T47D (cell line): Measurements from ENCODE around the gene TATDN2.

Experiments used
- DNase-seq, 2 experiments: peaks; one replicate each; pipeline versions ENCODE4 v3.0.0 to v3.0.0-alpha.2; 2011 to 2012; ENCODE audit warnings: low read depth in 1 of 2, low spot score in 1 of 2
- JUND ChIP-seq: IDR thresholded peaks from 2 replicates; pipeline ENCODE4 v1.6.1; 2012; ENCODE audit warnings: low read depth
- in situ Hi-C: cut with HindIII; loops from 2 replicates; pipeline ENCODE4 v1.10.0; 2016; ENCODE audit warnings: low sequenced_read_pairs, low pct_unique_long_range_greater_than_20kb

Gene TATDN2

DNA sequence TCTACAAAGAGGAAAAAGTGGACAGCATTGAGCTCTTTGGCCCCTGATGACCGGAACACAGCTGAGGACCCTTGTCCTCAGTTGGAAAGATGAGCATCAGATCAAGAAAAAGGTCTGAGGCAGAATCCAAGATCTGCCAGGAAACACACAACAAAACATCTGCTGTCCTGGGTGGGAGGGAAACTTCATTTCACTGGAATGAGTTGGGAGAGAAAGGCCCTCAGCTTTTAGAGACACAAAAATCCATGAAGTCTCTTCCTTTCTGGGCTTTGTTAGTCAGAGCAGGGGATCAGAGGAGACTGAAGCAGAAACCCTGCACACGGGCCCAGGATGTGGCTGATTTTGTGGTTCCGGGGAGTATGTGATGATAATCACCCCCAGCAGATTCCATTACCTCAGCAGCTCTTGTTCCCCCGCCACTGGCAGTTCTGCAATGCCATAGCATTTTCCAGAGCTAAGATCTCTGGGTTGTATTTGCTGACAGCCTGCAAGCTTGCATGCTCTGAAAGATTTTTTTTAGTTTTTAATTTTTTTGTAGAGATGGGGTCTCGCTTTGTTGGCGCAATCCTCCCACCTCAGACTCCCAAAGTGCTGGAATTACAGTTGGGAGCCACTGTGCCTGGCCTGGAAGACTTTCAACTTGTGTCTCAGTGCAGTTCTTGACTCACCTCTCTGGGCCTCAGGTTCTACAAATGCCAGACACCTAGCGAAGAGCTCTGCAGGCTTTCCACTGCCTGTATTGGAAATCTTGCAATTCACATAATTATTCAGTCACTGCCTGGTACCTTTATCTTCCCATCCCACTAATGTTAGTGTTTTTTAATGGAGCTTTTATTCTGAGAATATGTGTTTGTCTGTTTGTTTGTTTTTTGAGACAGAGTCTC is 5.8 kb upstream of the TATDN2 start:
- no peak for TF ChIP-seq JUND
- in situ Hi-C loops: no loop called here
- no peak for DNase-seq

DNA sequence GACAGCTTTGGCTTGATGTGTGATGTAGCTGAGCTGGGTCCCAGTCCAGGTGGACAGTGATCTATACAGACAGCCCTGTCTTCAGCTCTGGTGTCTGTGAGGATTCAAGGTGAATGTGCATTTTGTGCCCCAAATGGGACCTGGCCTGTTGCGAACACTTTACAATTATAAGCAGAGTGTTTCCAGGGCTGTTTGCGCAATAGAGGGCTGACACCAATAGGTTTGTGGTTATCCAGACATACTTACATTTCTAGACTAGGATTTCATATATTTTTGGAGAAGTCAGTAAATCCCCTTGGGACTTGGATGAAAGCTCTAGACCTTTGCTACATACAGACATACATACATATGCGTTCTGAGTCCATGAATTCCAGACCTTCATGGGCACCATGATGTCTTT is 4.2 kb upstream of the TATDN2 start:
- in situ Hi-C loops: no loop called here
- no peak for TF ChIP-seq JUND
- no peak for DNase-seq

DNA sequence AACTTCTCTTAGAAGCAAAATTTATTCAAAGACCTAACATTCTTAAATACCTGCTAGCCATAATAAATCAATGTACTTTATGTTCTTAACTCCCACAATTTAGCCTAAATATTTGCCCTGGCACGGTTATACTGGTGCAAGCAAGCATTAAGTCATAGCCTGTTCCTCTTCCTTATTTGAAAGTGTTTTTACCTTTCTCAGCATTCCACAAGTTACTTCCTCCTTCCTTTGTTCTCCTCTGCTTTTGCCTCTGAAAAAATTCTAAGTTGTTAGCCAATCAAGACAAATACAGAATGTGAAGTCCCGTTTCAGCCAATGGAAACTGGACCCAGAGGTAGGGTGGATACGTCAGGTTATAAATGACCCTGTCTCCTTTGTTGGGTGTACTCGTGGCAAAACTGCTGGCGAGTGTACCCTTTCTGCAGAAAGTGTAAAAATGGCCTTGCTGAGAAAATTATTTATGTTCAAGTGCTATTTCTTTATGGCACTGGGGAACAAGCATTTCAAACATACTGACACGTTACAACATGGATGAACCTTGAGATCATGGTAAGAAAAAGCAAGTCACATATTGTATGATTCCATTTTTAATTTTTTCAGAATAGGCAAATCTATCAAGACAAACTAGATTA is 3.1 kb upstream of the TATDN2 start:
- TF ChIP-seq JUND: no peak
- DNase-seq: no peak
- in situ Hi-C loops: no loop called here

DNA sequence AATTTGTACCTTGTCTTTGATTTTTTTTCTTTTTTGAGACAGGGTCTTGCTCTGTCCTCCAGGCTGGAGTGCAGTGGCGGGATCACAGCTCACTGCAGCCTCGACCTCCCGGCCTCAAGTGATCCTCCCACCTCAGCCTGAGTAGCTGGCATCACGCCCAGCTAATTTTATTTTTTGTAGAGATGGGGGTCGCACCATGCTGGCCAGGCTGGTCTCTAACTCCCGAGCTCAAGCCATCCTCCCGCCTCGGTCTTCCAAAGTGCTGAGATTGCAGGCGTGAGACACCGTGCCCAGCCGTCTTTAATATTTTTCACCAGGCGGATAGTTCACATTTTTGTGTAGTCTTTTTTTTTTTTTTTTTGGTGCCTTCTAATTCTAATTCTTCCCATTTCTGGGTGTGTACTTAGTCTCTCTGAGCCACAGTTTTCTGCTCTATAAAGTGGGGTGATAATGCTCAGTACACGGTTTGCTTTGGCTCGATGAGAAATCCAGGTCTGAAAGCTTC is 528 bp upstream of the TATDN2 start:
- in situ Hi-C loops: no loop called here
- no peak for TF ChIP-seq JUND
- DNase-seq: no peak

DNA sequence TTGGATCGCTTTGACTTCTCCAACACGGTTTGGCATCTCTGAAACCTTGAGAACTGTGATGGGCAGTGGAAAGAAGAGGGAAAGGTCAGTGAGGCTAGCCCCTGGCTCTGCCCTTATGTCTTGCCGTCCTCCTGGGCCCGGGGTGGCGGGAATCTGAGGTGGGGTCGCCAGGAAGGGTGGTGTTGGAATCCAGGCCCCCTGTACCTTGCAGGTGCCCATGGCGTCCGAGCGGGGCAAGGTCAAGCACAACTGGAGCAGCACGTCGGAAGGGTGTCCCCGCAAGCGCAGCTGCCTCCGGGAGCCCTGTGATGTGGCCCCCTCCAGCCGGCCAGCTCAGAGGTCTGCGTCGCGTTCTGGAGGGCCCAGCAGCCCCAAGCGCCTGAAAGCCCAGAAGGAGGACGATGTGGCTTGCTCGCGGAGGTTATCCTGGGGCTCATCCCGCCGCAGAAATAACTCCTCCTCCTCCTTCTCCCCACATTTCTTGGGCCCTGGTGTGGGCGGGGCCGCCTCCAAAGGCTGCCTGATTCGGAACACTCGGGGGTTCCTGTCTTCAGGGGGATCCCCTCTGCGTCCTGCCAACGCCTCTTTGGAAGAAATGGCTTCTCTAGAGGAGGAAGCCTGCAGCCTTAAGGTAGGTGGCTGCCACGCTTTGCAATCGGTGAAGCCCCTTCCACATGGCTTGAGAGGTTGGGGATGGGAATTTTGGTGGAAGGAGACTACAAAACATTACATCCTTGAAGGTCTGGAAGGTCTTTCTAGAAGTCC is 907 bp downstream of the TATDN2 start:
- peak; percentile 9 to 35 for DNase-seq
- TF ChIP-seq JUND: no peak
- in situ Hi-C loops: no loop called here

DNA sequence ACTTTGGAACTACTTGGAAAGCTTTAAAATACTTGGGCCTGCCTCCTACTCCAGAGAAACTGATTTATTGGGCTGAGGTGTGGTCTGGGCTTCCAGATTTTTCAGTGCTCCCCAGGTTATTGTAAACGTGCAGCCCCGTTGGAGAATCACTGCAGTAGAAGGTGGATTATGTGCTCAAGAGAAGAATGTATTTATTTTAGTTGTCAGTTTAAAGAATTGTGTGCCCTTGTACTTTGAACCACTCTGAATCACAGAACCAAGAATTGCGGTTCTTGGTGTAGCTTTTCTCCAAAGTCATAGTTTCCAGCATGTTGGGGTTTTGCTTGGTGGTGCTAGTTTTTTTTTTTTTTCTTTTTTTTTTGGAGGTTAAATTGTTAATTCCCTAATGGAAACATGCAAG is 1.6 kb downstream of the TATDN2 start:
- DNase-seq: no peak
- TF ChIP-seq JUND: no peak
- in situ Hi-C loops: no loop called here

DNA sequence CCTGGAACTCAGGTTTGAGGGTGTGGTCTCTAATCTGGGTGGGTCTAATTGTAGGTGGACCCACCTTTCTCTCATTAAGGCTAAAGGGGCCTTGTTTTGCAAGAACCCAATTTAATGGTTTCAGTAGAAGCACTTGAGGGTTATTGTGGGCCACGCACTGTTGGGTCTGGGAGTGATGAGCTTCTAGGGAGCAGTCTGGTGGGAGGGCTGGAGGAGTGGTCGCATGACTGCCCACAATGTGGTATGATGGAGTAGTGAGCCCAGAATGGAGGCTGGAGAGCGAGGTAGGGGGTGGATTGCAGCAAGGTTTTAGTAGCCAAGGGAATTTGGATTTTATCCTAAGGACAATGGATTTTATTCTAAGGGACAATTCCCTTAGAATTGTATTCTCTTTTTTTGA is 2.7 kb downstream of the TATDN2 start:
- DNase-seq: no peak
- in situ Hi-C loops: no loop called here
- no peak for TF ChIP-seq JUND

DNA sequence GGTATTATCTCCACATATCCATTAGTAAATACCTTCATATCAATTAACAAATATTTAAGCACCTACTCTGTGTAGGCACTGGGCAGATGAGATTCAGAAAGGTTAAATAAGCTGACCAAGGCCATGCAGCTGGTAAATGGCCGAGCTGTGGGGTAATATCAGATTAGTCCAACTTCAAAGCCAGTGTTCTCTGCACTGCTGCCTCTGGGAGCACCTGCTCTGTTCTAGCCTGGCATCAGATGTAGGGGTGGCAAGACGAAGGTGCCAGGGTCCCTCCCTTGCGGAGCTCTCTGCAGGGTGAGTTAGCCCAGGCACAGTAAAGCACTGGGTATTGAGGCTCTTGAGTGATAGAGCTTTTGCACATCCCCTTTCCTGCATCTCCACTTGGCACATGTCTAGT is 5.5 kb downstream of the TATDN2 start:
- TF ChIP-seq JUND: no peak
- DNase-seq: no peak
- in situ Hi-C loops: no loop called here

DNA sequence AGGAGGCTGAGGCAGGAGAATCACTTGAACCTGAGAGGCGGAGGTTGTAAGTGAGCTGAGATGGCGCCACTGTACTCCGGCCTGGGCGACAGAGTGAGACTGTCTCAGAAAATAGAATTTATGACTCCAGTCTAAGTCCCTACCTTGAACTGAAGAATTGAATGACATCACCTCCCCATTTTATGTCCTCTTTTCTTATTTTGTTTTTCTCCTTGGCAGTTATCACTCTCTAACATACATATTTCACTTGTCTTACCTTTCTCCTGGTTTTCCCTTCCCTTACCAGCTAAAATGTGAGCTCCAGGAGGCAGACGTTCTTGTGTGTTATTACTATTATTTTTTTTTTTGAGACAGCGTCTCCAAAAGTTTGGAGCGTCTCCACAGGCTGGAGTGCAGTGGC is 7.6 kb downstream of the TATDN2 start:
- DNase-seq: no peak
- TF ChIP-seq JUND: no peak
- in situ Hi-C loops: no loop called here

DNA sequence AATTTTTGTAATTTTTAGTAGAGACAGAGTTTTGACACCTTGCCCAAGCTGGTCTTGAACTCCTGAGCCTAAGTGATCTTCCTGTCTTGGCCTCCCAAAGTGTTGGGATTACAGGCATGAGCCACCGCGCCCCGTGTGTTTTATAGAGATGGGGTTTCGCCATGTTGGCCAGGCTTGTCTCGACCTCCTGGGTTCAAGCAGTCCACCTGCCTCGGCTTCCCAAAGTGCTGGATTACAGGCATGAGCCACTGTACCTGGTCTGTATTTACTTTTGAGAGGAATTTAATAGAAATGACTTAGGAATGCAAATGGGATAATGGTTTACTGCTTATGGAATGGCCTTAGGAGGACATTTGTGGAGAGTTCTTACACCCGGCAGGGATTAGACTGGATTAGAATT is 10.8 kb downstream of the TATDN2 start:
- in situ Hi-C loops: no loop called here
- TF ChIP-seq JUND: no peak
- DNase-seq: no peak

DNA sequence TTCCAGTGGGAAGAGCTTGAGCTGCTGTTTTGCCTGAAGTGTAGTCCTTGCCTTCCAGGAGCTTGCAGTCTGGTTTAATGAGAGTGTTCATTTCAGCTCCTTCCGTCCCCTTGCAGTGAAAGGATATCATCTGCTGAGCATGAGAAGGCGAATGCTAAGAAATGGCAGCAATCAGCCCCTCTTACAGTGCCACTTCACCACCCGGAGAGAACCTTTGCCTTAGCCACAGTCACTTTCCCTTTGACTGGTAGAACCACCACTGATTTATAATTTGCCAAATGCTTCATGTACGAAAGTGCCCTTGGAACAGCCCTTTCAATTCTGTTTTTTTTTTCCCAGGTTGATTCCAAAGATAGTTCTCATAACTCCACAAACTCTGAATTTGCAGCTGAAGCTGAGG is 11.5 kb downstream of the TATDN2 start:
- DNase-seq: no peak
- TF ChIP-seq JUND: no peak
- in situ Hi-C loops: no loop called here

DNA sequence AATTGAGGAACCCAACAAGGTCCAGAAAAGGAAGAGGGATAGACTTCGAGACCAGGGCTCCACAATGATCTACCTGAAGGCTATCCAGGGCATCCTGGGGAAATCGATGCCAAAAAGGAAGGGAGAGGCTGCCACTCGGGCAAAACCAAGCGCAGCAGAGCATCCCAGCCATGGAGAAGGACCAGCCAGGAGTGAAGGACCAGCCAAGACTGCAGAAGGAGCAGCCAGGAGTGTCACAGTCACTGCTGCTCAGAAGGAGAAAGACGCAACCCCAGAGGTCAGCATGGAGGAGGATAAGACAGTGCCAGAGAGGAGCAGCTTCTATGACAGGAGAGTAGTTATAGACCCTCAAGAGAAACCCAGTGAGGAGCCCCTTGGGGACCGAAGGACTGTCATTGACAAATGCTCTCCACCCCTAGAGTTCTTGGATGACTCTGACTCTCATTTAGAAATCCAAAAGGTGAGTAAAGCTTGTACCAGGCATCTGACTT is 12.0 kb downstream of the TATDN2 start:
- TF ChIP-seq JUND: no peak
- DNase-seq: no peak
- in situ Hi-C loops: no loop called here

DNA sequence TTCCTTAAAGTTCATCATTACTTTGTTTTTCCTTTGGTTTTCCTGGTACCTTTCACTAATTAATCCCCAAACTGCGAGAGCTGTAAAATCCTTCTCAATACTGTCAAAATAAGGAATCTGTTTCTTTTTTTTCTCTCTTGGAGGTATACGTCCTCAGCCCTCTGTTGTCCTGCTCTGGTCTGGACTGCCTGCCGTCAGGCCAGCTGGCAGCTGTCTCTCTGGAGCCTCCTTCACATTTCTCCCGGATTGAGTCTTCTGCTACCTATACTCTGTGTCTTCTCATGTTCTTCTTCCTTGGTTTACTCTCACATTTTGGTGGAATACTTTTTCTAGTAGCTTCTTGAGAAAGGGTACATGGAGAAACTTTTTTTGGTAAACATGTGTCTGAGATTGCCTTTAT is 13.8 kb downstream of the TATDN2 start:
- TF ChIP-seq JUND: no peak
- in situ Hi-C loops: no loop called here

More for the DNA sequence above, 13.8 kb downstream of the TATDN2 start:
- DNase-seq: no peak
